Suprapubic skin (tissue), 3 donors: ENCODE results near the gene MDK.

Experiments
- POLR2AphosphoS5 ChIP-seq, 3 donors: sonication (generic); formaldehyde crosslinking; IDR thresholded peaks; one replicate each; pipeline ENCODE4 v1.6.1; 2017; ENCODE audit warnings: antibody characterized with exemption in 3 of 3
- TF ChIP-seq, protein P1 (sequence below), 2 donors: fragments of 200-600 bp in 1 of 2; fragments of 450-650 bp in 1 of 2; sonication (generic) in 1 of 2; IDR thresholded peaks; one replicate each; pipeline ENCODE4 v1.5.1; 2016 to 2019; ENCODE audit warnings: antibody characterized with exemption in 2 of 2, mild to moderate bottlenecking in 1 of 2, moderate library complexity in 1 of 2

DNA sequence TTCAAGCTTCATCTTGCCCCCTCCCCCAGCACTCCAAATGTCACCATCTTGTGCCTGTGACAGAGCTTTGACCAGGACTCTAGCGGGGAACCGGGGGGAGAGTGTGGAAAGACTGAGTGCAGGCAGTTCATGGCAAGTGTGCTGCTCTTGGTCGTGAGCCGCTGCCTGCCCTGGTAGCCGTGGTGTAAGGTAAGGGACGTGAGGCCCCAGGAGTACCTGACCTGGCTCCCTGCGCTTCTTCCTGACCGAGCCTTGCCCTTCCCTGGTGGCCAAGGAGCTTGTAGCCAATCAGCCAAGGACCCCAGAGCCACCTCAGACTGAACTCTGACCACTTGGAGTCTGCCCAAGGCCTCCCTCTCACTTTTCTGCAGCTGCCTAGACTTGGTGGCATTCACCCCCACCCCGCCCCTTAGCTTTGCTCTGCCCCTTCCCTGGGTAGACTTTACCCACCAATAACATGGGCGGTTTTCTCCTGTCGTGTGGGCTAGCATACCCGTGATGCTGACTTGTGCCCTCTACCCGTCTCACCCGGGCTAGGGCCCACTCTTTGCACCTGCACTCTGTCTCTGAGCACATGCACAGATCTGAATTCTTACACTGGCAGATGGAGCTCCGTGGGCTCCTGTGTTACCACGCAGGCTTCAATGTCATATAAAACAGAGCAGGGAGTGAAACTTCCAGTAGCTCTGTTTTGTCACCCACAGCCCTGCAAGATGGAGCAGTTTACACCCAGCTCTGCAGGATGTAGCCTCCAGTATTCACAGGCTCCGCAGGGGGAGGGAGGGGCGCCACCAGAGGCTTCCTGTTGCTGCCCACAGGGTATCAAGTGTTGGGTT, 32.7 kb upstream of the MDK start:
- TF ChIP-seq, protein P1, sequence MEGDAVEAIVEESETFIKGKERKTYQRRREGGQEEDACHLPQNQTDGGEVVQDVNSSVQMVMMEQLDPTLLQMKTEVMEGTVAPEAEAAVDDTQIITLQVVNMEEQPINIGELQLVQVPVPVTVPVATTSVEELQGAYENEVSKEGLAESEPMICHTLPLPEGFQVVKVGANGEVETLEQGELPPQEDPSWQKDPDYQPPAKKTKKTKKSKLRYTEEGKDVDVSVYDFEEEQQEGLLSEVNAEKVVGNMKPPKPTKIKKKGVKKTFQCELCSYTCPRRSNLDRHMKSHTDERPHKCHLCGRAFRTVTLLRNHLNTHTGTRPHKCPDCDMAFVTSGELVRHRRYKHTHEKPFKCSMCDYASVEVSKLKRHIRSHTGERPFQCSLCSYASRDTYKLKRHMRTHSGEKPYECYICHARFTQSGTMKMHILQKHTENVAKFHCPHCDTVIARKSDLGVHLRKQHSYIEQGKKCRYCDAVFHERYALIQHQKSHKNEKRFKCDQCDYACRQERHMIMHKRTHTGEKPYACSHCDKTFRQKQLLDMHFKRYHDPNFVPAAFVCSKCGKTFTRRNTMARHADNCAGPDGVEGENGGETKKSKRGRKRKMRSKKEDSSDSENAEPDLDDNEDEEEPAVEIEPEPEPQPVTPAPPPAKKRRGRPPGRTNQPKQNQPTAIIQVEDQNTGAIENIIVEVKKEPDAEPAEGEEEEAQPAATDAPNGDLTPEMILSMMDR (IDR thresholded peaks at IDR 0.05): no peak
- TF ChIP-seq POLR2AphosphoS5 (IDR thresholded peaks at IDR 0.05): no peak
